IMR-90 (cell line): ENCODE results near the gene TGFA. TPM values are rescaled to one million over a fixed set of nuclear protein-coding genes. Genes with fewer than 3 reads are reported as not detected.

Source experiments
- ATAC-seq: fragments of 200-7000 bp; cut with Tn5 transposase; 2 replicates; pipeline ENCODE4 v1.9.1; 2020; ENCODE audit warnings: low read depth, mild to moderate bottlenecking, moderate library complexity
- BruUV-seq: library from RNA; stranded (reverse); fragments of 400-500 nt; replicated peaks from 2 replicates; lab custom pipeline; 2021; lab: Mats Ljungman, UMichigan
- CTCF ChIA-PET: fragments of 300-600 bp; formaldehyde crosslinking; extraction: SDS; loops from one replicate; lab custom pipeline; 2021; ENCODE audit warnings: antibody characterized with exemption; lab: Yijun Ruan, JAX
- POLR2A ChIA-PET: fragments of 300-600 bp; sonication (Branson Sonifier 250); formaldehyde crosslinking; loops from one replicate; lab custom pipeline; 2022; ENCODE audit warnings: antibody characterized with exemption; ENCODE audit not compliant: unreplicated experiment; lab: Charles Lee
- DNase-seq: peaks from one replicate; pipeline ENCODE4 v3.0.0; 2013
- H2AFZ ChIP-seq: replicated peaks from 2 replicates; pipeline ENCODE3; 2013; ENCODE audit warnings: low read length, mild to moderate bottlenecking; ENCODE audit not compliant: poor library complexity
- H2AK5ac ChIP-seq: 2 replicates; pipeline ENCODE4 v1.6.1; 2013; ENCODE audit warnings: low read depth, low read length, inconsistent platforms
- H2AK9ac ChIP-seq: replicated peaks from 2 replicates; pipeline ENCODE3; 2013; ENCODE audit warnings: mild to moderate bottlenecking, low read depth, low read length, moderate library complexity; ENCODE audit not compliant: poor library complexity
- H2BK120ac ChIP-seq: 2 replicates; pipeline ENCODE4 v1.6.1; 2013; ENCODE audit warnings: low read depth, low read length, inconsistent platforms
- H2BK15ac ChIP-seq: 3 replicates; pipeline ENCODE4 v1.6.1; 2013; ENCODE audit warnings: low read depth, low read length, inconsistent platforms
- H2BK20ac ChIP-seq: 2 replicates; pipeline ENCODE4 v1.6.1; 2013; ENCODE audit warnings: low read depth, mild to moderate bottlenecking, inconsistent platforms, low read length, moderate library complexity
- H2BK5ac ChIP-seq: 2 replicates; pipeline ENCODE4 v1.6.1; 2013; ENCODE audit warnings: mild to moderate bottlenecking, low read depth, low read length, inconsistent platforms; ENCODE audit not compliant: poor library complexity, severe bottlenecking
- H3K14ac ChIP-seq: replicated peaks from 2 replicates; pipeline ENCODE4 v1.6.1; 2013; ENCODE audit warnings: low read depth, low read length, inconsistent platforms
- H3K18ac ChIP-seq: 2 replicates; pipeline ENCODE4 v1.6.1; 2013; ENCODE audit warnings: low read depth, low read length, control low read depth
- H3K23ac ChIP-seq: 2 replicates; pipeline ENCODE4 v1.6.1; 2013; ENCODE audit warnings: low read depth, low read length, inconsistent platforms
- H3K27ac ChIP-seq: 2 replicates; pipeline ENCODE4 v1.5.1; 2013; ENCODE audit warnings: mild to moderate bottlenecking, control low read depth, low read length; ENCODE audit not compliant: insufficient read depth
- H3K27me3 ChIP-seq: 2 replicates; pipeline ENCODE4 v1.6.1; 2013; ENCODE audit warnings: low read length; ENCODE audit not compliant: control insufficient read depth, insufficient read depth
- H3K36me3 ChIP-seq: 2 replicates; pipeline ENCODE4 v1.6.1; 2013; ENCODE audit warnings: low read length, mixed read lengths; ENCODE audit not compliant: control insufficient read depth, insufficient read depth
- H3K4ac ChIP-seq: 2 replicates; pipeline ENCODE4 v1.6.1; 2013; ENCODE audit warnings: low read depth, low read length, inconsistent platforms
- H3K4me1 ChIP-seq: 2 replicates; pipeline ENCODE4 v1.6.1; 2013; ENCODE audit warnings: low read length, mixed read lengths; ENCODE audit not compliant: control insufficient read depth, insufficient read depth
- H3K4me2 ChIP-seq: 2 replicates; pipeline ENCODE4 v1.6.1; 2013; ENCODE audit warnings: low read depth, mild to moderate bottlenecking, control low read depth, low read length, moderate library complexity
- H3K4me3 ChIP-seq: 2 replicates; pipeline ENCODE4 v1.5.1; 2013; ENCODE audit warnings: low read depth, mild to moderate bottlenecking, control low read depth, low read length, moderate library complexity; ENCODE audit not compliant: insufficient read depth
- H3K56ac ChIP-seq: 2 replicates; pipeline ENCODE4 v1.6.1; 2013; ENCODE audit warnings: low read length, inconsistent platforms; ENCODE audit not compliant: insufficient read depth; ENCODE audit errors: extremely low read depth
- H3K79me1 ChIP-seq, 2 experiments: 2 replicates each; pipeline ENCODE4 v1.6.1; 2013; ENCODE audit warnings: low read length in 2 of 2, inconsistent platforms in 1 of 2, low read depth in 1 of 2
- H3K9ac ChIP-seq: 2 replicates; pipeline ENCODE4 v1.6.1; 2013; ENCODE audit warnings: low read depth, low read length, control low read depth
- H3K9me1 ChIP-seq: 2 replicates; pipeline ENCODE4 v1.6.1; 2013; ENCODE audit warnings: low read length, inconsistent platforms; ENCODE audit not compliant: insufficient read depth
- H3K9me3 ChIP-seq: 2 replicates; pipeline ENCODE4 v1.6.1; 2013; ENCODE audit warnings: low read length; ENCODE audit not compliant: control insufficient read depth, insufficient read depth
- H4K20me1 ChIP-seq: 2 replicates; pipeline ENCODE4 v1.6.1; 2013; ENCODE audit warnings: low read length, inconsistent platforms; ENCODE audit not compliant: insufficient read depth
- H4K5ac ChIP-seq: 2 replicates; pipeline ENCODE4 v1.6.1; 2013; ENCODE audit warnings: mild to moderate bottlenecking, low read depth, low read length, control low read depth
- H4K8ac ChIP-seq, 2 experiments: 2 replicates each; pipeline ENCODE4 v1.6.1; 2013; ENCODE audit warnings: low read depth in 2 of 2, low read length in 2 of 2, control low read depth in 1 of 2, inconsistent platforms in 1 of 2
- H4K91ac ChIP-seq: 2 replicates; pipeline ENCODE4 v1.6.1; 2013; ENCODE audit warnings: low read depth, low read length, inconsistent platforms; ENCODE audit not compliant: insufficient read depth
- BHLHE40 ChIP-seq: fragments of 150-350 bp; IDR thresholded peaks from 2 replicates; pipeline ENCODE4 v1.6.1; 2016; ENCODE audit warnings: mild to moderate bottlenecking, low read depth, low read length
- WGBS, 2 experiments: methylation state at CpG; one replicate each; pipeline versions ENCODE4 v1.1.5 to v1.1.7; 2013; ENCODE audit warnings: missing lambda C conversion rate in 2 of 2; ENCODE audit not compliant: insufficient read length in 1 of 2; ENCODE audit errors: extremely low coverage in 2 of 2; 5-methylcytosine and 5-hydroxymethylcytosine counted together
- dilution Hi-C: fragments of 300-500 bp; cut with HindIII; formaldehyde crosslinking; loops from one replicate; pipeline ENCODE4 v1.14.3; 2018; ENCODE audit warnings: low sequenced_read_pairs; ENCODE audit not compliant: unreplicated experiment
- in situ Hi-C: fragments of 300-500 bp; cut with MboI; formaldehyde crosslinking; loops from 3 replicates; pipeline ENCODE4 v1.14.3; 2019; ENCODE audit warnings: low sequenced_read_pairs, inconsistent platforms, mixed read lengths
- intact Hi-C: fragments of 100-400 bp; cut with micrococcal nuclease; formaldehyde crosslinking; loops from 2 replicates; pipeline ENCODE4 v1.10.0; 2022
- polyA plus RNA-seq, 3 experiments: library from polyadenylated mRNA; depleted of rRNA; stranded (reverse); fragments of >200 nt; gene quantifications; 2 replicates each; pipeline ENCODE4 v1.2.3, GENCODE V29; 2012; ENCODE audit warnings: low replicate concordance in 1 of 3
- total RNA-seq: library from RNA; depleted of rRNA; stranded (reverse); fragments of >200 nt; gene quantifications from 2 replicates; pipeline ENCODE4 v1.2.3, GENCODE V29; 2012

Gene TGFA
- total and polyA plus RNA-seq, 2 of the 4 experiments (the other 2 are of a cell fraction): not detected

DNA sequence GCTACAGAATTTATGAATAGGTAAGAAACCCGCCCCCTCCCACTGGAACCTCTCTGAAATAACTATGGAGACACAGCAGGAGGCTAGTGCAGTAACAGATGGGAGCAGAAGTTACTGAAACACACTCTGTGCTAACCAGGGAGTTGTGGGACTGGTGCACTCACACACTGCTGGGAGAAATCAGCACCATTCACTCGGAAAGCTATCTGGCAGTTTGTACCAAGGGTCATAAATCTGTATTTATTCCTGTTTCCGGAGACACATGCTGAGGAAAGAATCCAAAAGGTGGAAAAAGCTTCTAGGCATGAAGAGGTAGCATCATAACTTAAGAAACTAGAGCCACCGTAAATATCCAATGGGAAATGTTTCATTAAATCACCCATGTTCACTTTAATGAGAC lies 39.9 kb downstream of the TGFA start:
- ATAC-seq: no peak
- intact Hi-C loops (no loop called here), in situ Hi-C loops (no loop called here), dilution Hi-C loops (no loop called here)
- no peak overlapping the region for H4K5ac ChIP-seq
- no peak overlapping the region for H3K4me3 ChIP-seq
- H3K4ac ChIP-seq: no peak overlapping the region
- POLR2A ChIA-PET: no interaction called here
- H2AFZ ChIP-seq: no peak overlapping the region
- WGBS, 2 experiments: no CpG with 5 or more reads among the region's 4 CpGs
- no peaks in the 10 kb centered on the region for H3K36me3 ChIP-seq
- no peak overlapping the region for H2AK5ac ChIP-seq
- no peak overlapping the region for H3K4me2 ChIP-seq
- H3K18ac ChIP-seq: no peak overlapping the region
- no peak overlapping the region for H2BK20ac ChIP-seq
- no peaks in the 10 kb centered on the region for H3K9me3 ChIP-seq
- H4K91ac ChIP-seq: no peak overlapping the region
- TF ChIP-seq BHLHE40: no peak
- H3K9me1 ChIP-seq: no peaks in the 10 kb centered on the region
- H3K27me3 ChIP-seq: peaks cover 4% of the 10 kb centered on the region
- no TSS peak for BruUV-seq
- H3K79me1 ChIP-seq: no peaks in the 10 kb centered on the region
- H3K9ac ChIP-seq: no peak overlapping the region
- H2AK9ac ChIP-seq: no peak overlapping the region
- no peak overlapping the region for H4K8ac ChIP-seq
- no peak overlapping the region for H2BK120ac ChIP-seq
- H4K20me1 ChIP-seq: no peaks in the 10 kb centered on the region
- CTCF ChIA-PET: no interaction called here
- H3K23ac ChIP-seq: no peak overlapping the region
- H3K27ac ChIP-seq: no peak overlapping the region
- DNase-seq: no peak
- H2BK15ac ChIP-seq: no peak overlapping the region
- no peak overlapping the region for H3K14ac ChIP-seq
- H2BK5ac ChIP-seq: no peak overlapping the region
- H3K56ac ChIP-seq: no peak overlapping the region
- no peaks in the 10 kb centered on the region for H3K4me1 ChIP-seq
